ES-I3 (cell line): ENCODE measurements around the gene RELCH.

Source experiments
- H3K36me3 ChIP-seq: 2 replicates; pipeline ENCODE4 v1.6.1; 2013; ENCODE audit warnings: mild to moderate bottlenecking, low read length, control low read depth, moderate library complexity; ENCODE audit not compliant: insufficient read depth
- H3K4me1 ChIP-seq: 2 replicates; pipeline ENCODE4 v1.6.1; 2013; ENCODE audit warnings: mild to moderate bottlenecking, control low read depth, low read length; ENCODE audit not compliant: insufficient read depth
- H3K9ac ChIP-seq: 2 replicates; pipeline ENCODE4 v1.6.1; 2013; ENCODE audit warnings: low read depth, mild to moderate bottlenecking, low read length, moderate library complexity
- H3K9me3 ChIP-seq: 2 replicates; pipeline ENCODE4 v1.6.1; 2013; ENCODE audit warnings: mild to moderate bottlenecking, low read length, moderate library complexity; ENCODE audit not compliant: control insufficient read depth, insufficient read depth

Gene RELCH

GRCh38 chr18:62289047-62289446, 102.0 kb downstream of the RELCH start:
- Histone ChIP-seq H3K9me3 (no peaks in the 10 kb centered on the region), H3K36me3 (no peaks in the 10 kb centered on the region), H3K9ac (no peak overlapping the region), H3K4me1 (no peaks in the 10 kb centered on the region)

DNA sequence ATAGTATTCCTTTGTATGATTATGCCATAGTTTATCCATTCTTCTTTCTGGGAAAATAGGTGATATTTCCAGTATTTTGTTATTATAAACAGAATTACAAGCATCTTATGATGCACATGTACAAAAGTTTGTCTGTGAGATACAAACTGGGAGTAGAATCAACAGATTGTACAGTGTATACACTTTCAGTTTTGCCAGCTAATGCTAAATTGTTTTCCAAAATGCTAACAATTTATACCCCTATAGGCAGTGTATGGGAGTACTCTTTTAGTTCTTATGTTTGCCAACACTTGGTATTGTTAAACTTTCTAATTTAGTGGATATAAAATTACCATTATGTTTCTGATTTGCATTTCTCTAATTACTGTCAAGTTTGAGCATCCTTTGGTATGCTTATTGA, 107.0 kb downstream of the RELCH start:
- no peaks in the 10 kb centered on the region; the same call in 1 of the 2 replicates for H3K36me3 ChIP-seq
- no peak overlapping the region for H3K9ac ChIP-seq
- H3K4me1 ChIP-seq = no peaks in the 10 kb centered on the region
- H3K9me3 ChIP-seq = no peaks in the 10 kb centered on the region

- Histone ChIP-seq H3K36me3 (no peaks in the 10 kb centered on the region; the same call in 1 of the 2 replicates), H3K4me1 (no peaks in the 10 kb centered on the region), H3K9me3 (no peaks in the 10 kb centered on the region), H3K9ac (no peak overlapping the region)
Measured at GRCh38 chr18:62300359-62300963, 113.4 kb downstream of the RELCH start.

GRCh38 chr18:62301322-62301721, 114.3 kb downstream of the RELCH start:
- Histone ChIP-seq H3K9ac (no peak overlapping the region), H3K9me3 (no peaks in the 10 kb centered on the region), H3K4me1 (no peaks in the 10 kb centered on the region), H3K36me3 (no peaks in the 10 kb centered on the region; the same call in 1 of the 2 replicates)

DNA sequence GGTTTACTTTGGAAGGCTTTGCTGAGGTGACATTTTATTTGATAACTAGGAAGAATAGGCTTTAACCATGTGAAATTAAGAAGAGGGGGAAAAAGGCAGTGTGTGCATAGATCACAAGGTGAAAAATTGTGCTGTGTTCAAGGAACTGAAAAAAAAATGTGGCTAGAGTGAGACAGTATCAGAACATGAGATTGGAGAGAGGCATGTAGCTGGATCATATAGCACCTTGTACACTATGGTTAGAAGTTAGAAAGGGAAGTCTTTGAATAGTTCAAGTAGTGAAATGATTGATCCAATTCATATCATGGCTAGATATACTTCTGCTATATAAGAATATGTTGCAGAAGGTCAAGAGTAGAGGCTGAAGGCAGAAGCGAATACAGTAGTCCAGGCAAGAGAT, 125.8 kb downstream of the RELCH start:
- H3K36me3 ChIP-seq = peaks cover 2% of the 10 kb centered on the region; the same call in 1 of the 2 replicates
- H3K9ac ChIP-seq = no peak overlapping the region

DNA sequence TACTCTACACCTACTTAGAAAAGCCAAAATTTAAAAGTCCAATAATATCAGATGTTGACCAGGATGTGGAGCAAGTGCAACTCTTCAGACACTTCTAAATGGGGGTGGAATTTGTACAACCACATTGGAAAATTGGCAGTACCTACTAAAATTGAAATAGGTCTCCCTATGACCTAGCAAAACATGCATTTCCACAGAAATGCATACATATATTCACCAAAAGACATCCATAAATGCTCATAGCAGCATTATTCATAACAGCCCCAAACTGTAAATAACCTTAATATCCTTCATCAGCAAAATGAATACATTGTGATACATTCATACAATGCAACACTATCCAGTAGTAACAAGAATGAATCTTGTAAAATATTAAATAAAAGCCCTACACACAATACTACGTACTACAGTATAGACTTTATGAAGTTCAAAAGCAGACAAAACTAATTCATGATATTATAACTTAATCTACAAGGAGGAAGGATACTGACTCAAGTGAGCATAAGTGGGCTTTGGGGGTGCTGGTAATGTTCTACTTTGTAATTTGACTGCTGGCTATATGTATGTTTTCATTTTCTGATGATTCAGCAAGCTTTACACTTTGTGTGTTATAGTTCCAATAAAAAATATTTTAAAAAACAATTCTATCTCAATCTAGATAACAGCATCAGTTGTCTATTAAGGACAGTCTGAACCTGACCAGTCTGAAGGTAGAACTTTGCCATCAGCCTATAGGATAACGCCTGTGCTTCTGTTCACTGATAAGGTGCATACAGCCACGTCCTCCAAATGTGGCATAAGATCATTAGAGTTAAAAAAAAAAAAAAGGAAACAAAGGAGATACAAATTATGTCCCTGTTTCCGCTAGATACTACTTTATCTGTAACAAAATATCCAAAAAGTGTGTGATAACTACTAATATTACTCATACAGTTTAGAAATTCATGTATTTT, 131.4 kb downstream of the RELCH start:
- H3K36me3 ChIP-seq = no peaks in the 10 kb centered on the region
- no peaks in the 10 kb centered on the region; the same call in none of the 2 replicates for H3K4me1 ChIP-seq
- no peaks in the 10 kb centered on the region for H3K9me3 ChIP-seq
- no peak overlapping the region for H3K9ac ChIP-seq

More for the DNA sequence above, 125.8 kb downstream of the RELCH start:
- no peaks in the 10 kb centered on the region for H3K9me3 ChIP-seq
- H3K4me1 ChIP-seq = no peaks in the 10 kb centered on the region

GRCh38 chr18:62321201-62321600, 134.1 kb downstream of the RELCH start:
- Histone ChIP-seq H3K36me3 (no peaks in the 10 kb centered on the region), H3K4me1 (peaks cover 8% of the 10 kb centered on the region), H3K9me3 (no peaks in the 10 kb centered on the region), H3K9ac (no peak overlapping the region)

DNA sequence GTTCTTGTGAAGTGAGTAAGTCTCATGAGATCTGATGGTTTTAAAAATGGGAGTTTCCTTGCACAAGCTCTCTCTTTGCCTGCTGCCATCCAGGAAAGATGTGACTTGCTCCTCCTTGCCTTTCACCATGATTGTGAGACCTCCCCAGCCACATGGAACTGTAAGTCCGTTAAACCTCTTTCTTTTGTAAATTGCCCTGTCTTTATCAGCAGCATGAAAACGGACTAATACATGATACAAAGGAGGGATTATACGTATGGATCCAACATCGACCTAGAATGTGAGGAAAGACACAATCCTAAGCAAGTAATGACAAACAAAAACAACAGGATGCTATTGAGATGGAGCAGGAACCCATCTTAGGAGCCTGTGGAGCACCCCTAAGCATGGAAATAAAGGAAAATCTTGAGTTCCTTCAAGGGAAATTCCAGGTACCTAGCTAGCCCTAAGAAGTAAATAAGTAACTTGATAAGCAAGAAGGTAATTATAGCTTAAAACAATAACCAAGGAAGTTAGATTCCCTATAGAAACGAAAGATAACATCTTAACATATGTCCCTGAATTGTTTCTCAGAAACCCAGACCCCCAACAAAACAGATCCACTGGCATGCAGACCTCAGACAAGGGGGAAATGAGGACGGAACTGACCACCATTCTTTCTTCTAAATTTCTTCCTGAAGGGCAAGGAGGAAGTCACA, 136.6 kb downstream of the RELCH start:
- H3K4me1 ChIP-seq = peaks cover 8% of the 10 kb centered on the region
- no peaks in the 10 kb centered on the region for H3K36me3 ChIP-seq
- 0 out of 2 replicates have a peak overlapping the region, but pooled peaks have one; percentile 72 for H3K9ac ChIP-seq
- H3K9me3 ChIP-seq = no peaks in the 10 kb centered on the region

DNA sequence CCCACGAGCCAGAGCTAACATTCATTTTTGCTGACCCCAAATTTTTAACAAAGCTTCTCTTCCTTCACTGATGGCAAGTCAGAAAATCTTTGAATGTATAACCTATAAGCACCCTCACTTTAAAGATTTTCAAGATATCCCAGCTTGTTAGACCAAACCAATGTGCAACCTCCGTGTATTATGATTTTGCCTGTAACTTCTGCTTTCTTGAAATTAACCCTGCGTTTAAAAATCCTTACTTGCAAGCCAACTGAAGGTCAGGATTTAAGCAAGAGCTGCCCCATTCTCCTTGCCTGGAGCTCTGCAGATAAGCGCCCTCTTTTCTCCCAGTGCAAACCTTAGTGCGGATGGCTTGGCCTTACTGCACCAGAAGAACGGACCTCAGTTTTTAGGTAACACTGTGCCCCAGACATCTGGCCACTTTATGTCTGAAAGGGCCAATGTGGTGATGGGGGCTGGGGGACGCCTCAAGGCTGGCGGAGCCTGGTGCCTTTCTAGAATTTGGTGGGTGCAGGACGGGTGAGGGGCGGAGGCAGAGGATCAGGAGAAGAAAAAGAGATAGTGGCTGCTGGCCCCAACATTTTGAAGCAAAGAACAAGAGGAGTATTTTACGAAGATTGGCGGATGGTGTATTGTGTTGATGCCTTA, 137.2 kb downstream of the RELCH start:
- H3K9ac ChIP-seq = peak overlapping the region; percentile 72; the same call in 1 of the 2 replicates
- no peaks in the 10 kb centered on the region for H3K9me3 ChIP-seq
- no peaks in the 10 kb centered on the region for H3K36me3 ChIP-seq
- peaks cover 10% of the 10 kb centered on the region for H3K4me1 ChIP-seq

DNA sequence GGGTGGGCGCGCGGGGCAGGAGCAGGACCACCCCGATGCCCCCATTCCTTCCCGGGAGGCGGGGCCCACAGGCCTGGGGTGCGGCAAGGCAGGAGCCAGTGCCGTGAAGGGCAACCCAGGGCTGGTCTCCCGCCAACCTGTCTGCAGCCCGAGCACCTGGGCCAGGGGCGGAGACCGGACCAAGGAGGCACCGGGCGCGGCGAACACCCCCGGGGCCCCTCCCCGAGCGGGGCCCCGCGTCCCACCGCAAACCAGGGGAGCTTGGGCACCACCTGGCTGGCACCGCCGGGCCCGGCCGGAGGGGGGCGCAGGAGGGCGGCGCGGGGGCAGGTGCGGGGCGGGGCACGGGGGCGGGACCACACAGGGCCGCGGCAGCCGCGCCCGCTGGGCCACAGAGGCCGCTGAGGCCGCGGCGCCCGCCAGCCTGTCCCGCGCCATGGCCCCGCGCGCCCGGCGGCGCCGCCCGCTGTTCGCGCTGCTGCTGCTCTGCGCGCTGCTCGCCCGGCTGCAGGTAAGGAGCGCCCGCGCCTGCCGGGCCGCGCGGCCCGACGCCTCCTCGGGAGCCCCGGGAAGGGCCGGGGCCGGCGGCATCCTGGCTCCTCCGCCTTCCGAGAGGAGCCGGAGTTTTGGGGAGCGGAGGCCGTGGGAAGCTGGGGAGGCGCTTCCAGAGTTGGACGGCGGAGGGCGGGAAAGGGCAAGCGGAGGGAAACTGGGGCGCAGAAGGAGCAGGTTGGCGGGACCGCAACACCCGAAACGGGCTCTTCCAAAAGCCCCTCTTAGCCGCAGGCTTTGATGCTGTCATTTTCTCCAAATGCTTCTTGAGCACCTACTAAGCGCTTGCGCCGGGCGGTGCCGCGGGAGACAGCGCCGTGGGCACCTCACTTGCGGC, 138.1 kb downstream of the RELCH start, which contains the start of gene TNFRSF11A:
TSS of gene TNFRSF11A (plus strand) at position 394 of the 889 bp plus-strand sequence. CDS start at position 437, 43 bp downstream.
- H3K9me3 ChIP-seq = no peaks in the 10 kb centered on the region
- no peaks in the 10 kb centered on the region for H3K36me3 ChIP-seq
- peak within 1 kb of the TSS; percentile 86 for H3K9ac ChIP-seq
- H3K4me1 ChIP-seq = peaks cover 18% of the 10 kb centered on the region

- Histone ChIP-seq H3K4me1 (peaks cover 18% of the 10 kb centered on the region), H3K9me3 (no peaks in the 10 kb centered on the region), H3K36me3 (no peaks in the 10 kb centered on the region), H3K9ac (peak overlapping the region; percentile 86)
Measured at GRCh38 chr18:62325806-62326645, 139.0 kb downstream of the RELCH start.

- no peaks in the 10 kb centered on the region for H3K36me3 ChIP-seq
- H3K9ac ChIP-seq = peak overlapping the region; percentile 86; the same call in 1 of the 2 replicates
- peaks cover 18% of the 10 kb centered on the region for H3K4me1 ChIP-seq
- H3K9me3 ChIP-seq = no peaks in the 10 kb centered on the region
Measured at GRCh38 chr18:62326646-62327348, 139.7 kb downstream of the RELCH start.
